Uterus (tissue), 4 donors: Measurements from ENCODE around the gene YBX2. TPM values are rescaled to one million over a fixed set of nuclear protein-coding genes. Genes with fewer than 3 reads are reported as not detected.

ENCODE experiments used
- DNase-seq, 2 donors: peaks; one replicate each; pipeline ENCODE4 v3.0.0-alpha.2; 2019 to 2020
- H3K27ac ChIP-seq, 2 donors: fragments of 200-600 bp; sonication (generic); 1 replicate in 1 of 2; 2 replicates in 1 of 2; pipeline ENCODE4 v1.5.1; 2016 to 2018
- H3K27me3 ChIP-seq, 2 donors: fragments of 200-600 bp; sonication (generic); one replicate each; pipeline ENCODE4 v1.5.1; 2018 to 2019; ENCODE audit warnings: control low read depth in 1 of 2
- H3K36me3 ChIP-seq, 2 donors: fragments of 200-600 bp; sonication (generic); one replicate each; pipeline ENCODE4 v1.5.1; 2019; ENCODE audit warnings: control low read depth in 1 of 2
- H3K4me1 ChIP-seq, 2 donors: fragments of 200-600 bp; sonication (generic); one replicate each; pipeline ENCODE4 v1.5.1; 2018 to 2019; ENCODE audit warnings: control low read depth in 1 of 2
- H3K4me3 ChIP-seq, 2 donors: fragments of 200-600 bp; sonication (generic); 1 replicate in 1 of 2; 2 replicates in 1 of 2; pipeline ENCODE4 v1.5.1; 2018 to 2019; ENCODE audit warnings: mild to moderate bottlenecking in 1 of 2
- H3K9me3 ChIP-seq, 2 donors: fragments of 200-600 bp; sonication (generic); one replicate each; pipeline ENCODE4 v1.5.1; 2019; ENCODE audit warnings: control low read depth in 1 of 2
- CTCF ChIP-seq, 4 experiments: fragments of 200-600 bp in 2 of 4; fragments of 450-650 bp in 2 of 4; sonication (generic) in 2 of 4; IDR thresholded peaks; one replicate each; pipeline ENCODE4 v1.5.1; 2016 to 2019; ENCODE audit warnings: antibody characterized with exemption in 4 of 4, mild to moderate bottlenecking in 2 of 4, moderate library complexity in 1 of 4
- POLR2A ChIP-seq, 2 donors: fragments of 450-650 bp; IDR thresholded peaks; one replicate each; pipeline ENCODE4 v1.6.1; 2016; ENCODE audit warnings: antibody characterized with exemption in 2 of 2, mild to moderate bottlenecking in 1 of 2, moderate library complexity in 1 of 2
- intact Hi-C: fragments of 100-400 bp; cut with DNase I; formaldehyde crosslinking; loops from one replicate; pipeline ENCODE4 v1.15.1; 2023; ENCODE audit warnings: low total_unique reads
- total RNA-seq, 4 donors: library from RNA; depleted of rRNA in 3 of 4; stranded (reverse); fragments of >200 nt in 3 of 4; gene quantifications; one replicate each; pipeline versions ENCODE4 v1.1.0 to v1.2.4, GENCODE V29; 2014 to 2023
- donor health status: DM: yes; HTN: yes; CAD: no.

The YBX2 gene
- total RNA-seq, 4 donors from 2014 or later: 2.4 to 4.4 TPM; not detected in 2

- Histone ChIP-seq H3K36me3 (no peaks in the 10 kb centered on the region), H3K4me3 (no peak overlapping the region), H3K27ac (no peak overlapping the region), H3K27me3 (no peaks in the 10 kb centered on the region), H3K4me1 (peaks cover 10 to 17% of the 10 kb centered on the region in 2 donors), H3K9me3 (no peaks in the 10 kb centered on the region)
- intact Hi-C loops: no loop called here
- TF ChIP-seq CTCF (IDR thresholded peaks at IDR 0.05) (no peak), POLR2A (IDR thresholded peaks at IDR 0.05) (no peak)
- DNase-seq: no peak
Observed at GRCh38 chr17:7312432-7313087, 18.1 kb upstream of the YBX2 start.

- Histone ChIP-seq H3K9me3 (no peaks in the 10 kb centered on the region), H3K4me1 (peaks cover 10 to 17% of the 10 kb centered on the region in 2 donors), H3K36me3 (no peaks in the 10 kb centered on the region), H3K27me3 (no peaks in the 10 kb centered on the region), H3K4me3 (no peak overlapping the region), H3K27ac (no peak overlapping the region)
- TF ChIP-seq POLR2A (IDR thresholded peaks at IDR 0.05): no peak
- TF ChIP-seq CTCF (IDR thresholded peaks at IDR 0.05): no peak
- no peak for DNase-seq
- intact Hi-C loops: no loop called here
Observed at GRCh38 chr17:7311110-7311705, 16.8 kb upstream of the YBX2 start.

- Histone ChIP-seq H3K27me3 (no peaks in the 10 kb centered on the region), H3K36me3 (no peaks in the 10 kb centered on the region), H3K4me1 (peaks cover 10 to 17% of the 10 kb centered on the region in 2 donors), H3K4me3 (no peak overlapping the region), H3K9me3 (no peaks in the 10 kb centered on the region), H3K27ac (peak overlapping the region in 1 of 2 donors; percentile 98)
- TF ChIP-seq CTCF (IDR thresholded peaks at IDR 0.05) (no peak), POLR2A (IDR thresholded peaks at IDR 0.05) (no peak)
- intact Hi-C loops: no loop called here
- DNase-seq: no peak
Observed at GRCh38 chr17:7309628-7310027, 15.2 kb upstream of the YBX2 start.

- Histone ChIP-seq H3K4me1 (peaks cover 10 to 17% of the 10 kb centered on the region in 2 donors), H3K27me3 (no peaks in the 10 kb centered on the region), H3K36me3 (no peaks in the 10 kb centered on the region), H3K4me3 (peak overlapping the region; percentile 64 to 100), H3K9me3 (no peaks in the 10 kb centered on the region), H3K27ac (peak overlapping the region; percentile 98 to 99)
- intact Hi-C loops: no loop called here
- TF ChIP-seq CTCF (IDR thresholded peaks at IDR 0.05) (no peak), POLR2A (IDR thresholded peaks at IDR 0.05) (peak in 1 of 2 donors; percentile 15)
- peak; percentile 69 to 74 for DNase-seq
Observed at GRCh38 chr17:7308625-7309433, 14.4 kb upstream of the YBX2 start.
